Measurements from ENCODE around the gene FNDC3A.
"Not testable (repeated sequence)": the region's sequence is repeated elsewhere in the genome, so short reads cannot be mapped to it uniquely, and the experiment has no call there.

Gene FNDC3A

GRCh38 chr13:49070021-49070420 is 94.3 kb downstream of the FNDC3A start:
- not testable (repeated sequence) for H3K4me3 ChIP-seq (ENCODE audit: low read length in 2 of 2); H3K27me3 ChIP-seq (ENCODE audit: control insufficient read depth in 2 of 2, insufficient read depth in 2 of 2, low read length in 2 of 2); H3K9me3 ChIP-seq (ENCODE audit: control insufficient read depth in 2 of 2, low read length in 2 of 2); H3K36me3 ChIP-seq (ENCODE audit: control insufficient read depth in 2 of 2, insufficient read depth in 2 of 2, low read length in 2 of 2); H3K9ac ChIP-seq (ENCODE audit: low read depth in 1 of 2, low read length in 2 of 2); H3K4me1 ChIP-seq (ENCODE audit: control insufficient read depth in 2 of 2, insufficient read depth in 2 of 2, low read length in 2 of 2); H3K27ac ChIP-seq (ENCODE audit: low read depth in 2 of 2, low read length in 2 of 2)

- no peak overlapping the region for H3K9ac ChIP-seq (ENCODE audit: low read depth in 1 of 2, low read length in 2 of 2)
- no peaks in the 10 kb centered on the region for H3K4me1 ChIP-seq (ENCODE audit: control insufficient read depth in 2 of 2, insufficient read depth in 2 of 2, low read length in 2 of 2)
- H3K9me3 ChIP-seq (ENCODE audit: control insufficient read depth in 2 of 2, low read length in 2 of 2) = no peaks in the 10 kb centered on the region
- H3K4me3 ChIP-seq (ENCODE audit: low read length in 2 of 2) = no peak overlapping the region
- no peaks in the 10 kb centered on the region for H3K27me3 ChIP-seq (ENCODE audit: control insufficient read depth in 2 of 2, insufficient read depth in 2 of 2, low read length in 2 of 2)
- H3K27ac ChIP-seq (ENCODE audit: low read depth in 2 of 2, low read length in 2 of 2) = no peak overlapping the region
- peaks cover 2 to 4% of the 10 kb centered on the region in 2 donors for H3K36me3 ChIP-seq (ENCODE audit: control insufficient read depth in 2 of 2, insufficient read depth in 2 of 2, low read length in 2 of 2)
These were observed 95.7 kb downstream of the FNDC3A start for GRCh38 chr13:49071341-49071937.

- Histone ChIP-seq H3K4me1 (ENCODE audit: control insufficient read depth in 2 of 2, insufficient read depth in 2 of 2, low read length in 2 of 2) (no peaks in the 10 kb centered on the region), H3K27ac (ENCODE audit: low read depth in 2 of 2, low read length in 2 of 2) (no peak overlapping the region), H3K9ac (ENCODE audit: low read depth in 1 of 2, low read length in 2 of 2) (no peak overlapping the region), H3K36me3 (ENCODE audit: control insufficient read depth in 2 of 2, insufficient read depth in 2 of 2, low read length in 2 of 2) (peaks cover 0 to 2% of the 10 kb centered on the region in 2 donors), H3K27me3 (ENCODE audit: control insufficient read depth in 2 of 2, insufficient read depth in 2 of 2, low read length in 2 of 2) (no peaks in the 10 kb centered on the region), H3K4me3 (ENCODE audit: low read length in 2 of 2) (no peak overlapping the region), H3K9me3 (ENCODE audit: control insufficient read depth in 2 of 2, low read length in 2 of 2) (no peaks in the 10 kb centered on the region)
These were observed 107.2 kb downstream of the FNDC3A start for GRCh38 chr13:49082653-49083536.

GRCh38 chr13:49084961-49085360 is 109.2 kb downstream of the FNDC3A start:
- H3K36me3 ChIP-seq (ENCODE audit: control insufficient read depth in 2 of 2, insufficient read depth in 2 of 2, low read length in 2 of 2) = peaks cover 0 to 2% of the 10 kb centered on the region in 2 donors
- no peak overlapping the region for H3K4me3 ChIP-seq (ENCODE audit: low read length in 2 of 2)
- H3K27ac ChIP-seq (ENCODE audit: low read depth in 2 of 2, low read length in 2 of 2) = no peak overlapping the region
- no peaks in the 10 kb centered on the region for H3K9me3 ChIP-seq (ENCODE audit: control insufficient read depth in 2 of 2, low read length in 2 of 2)
- H3K4me1 ChIP-seq (ENCODE audit: control insufficient read depth in 2 of 2, insufficient read depth in 2 of 2, low read length in 2 of 2) = no peaks in the 10 kb centered on the region
- H3K27me3 ChIP-seq (ENCODE audit: control insufficient read depth in 2 of 2, insufficient read depth in 2 of 2, low read length in 2 of 2) = no peaks in the 10 kb centered on the region
- H3K9ac ChIP-seq (ENCODE audit: low read depth in 1 of 2, low read length in 2 of 2) = no peak overlapping the region

GRCh38 chr13:49086722-49087121 is 111.0 kb downstream of the FNDC3A start:
- no peaks in the 10 kb centered on the region for H3K9me3 ChIP-seq (ENCODE audit: control insufficient read depth in 2 of 2, low read length in 2 of 2)
- H3K36me3 ChIP-seq (ENCODE audit: control insufficient read depth in 2 of 2, insufficient read depth in 2 of 2, low read length in 2 of 2) = peaks cover 0 to 2% of the 10 kb centered on the region in 2 donors
- no peak overlapping the region for H3K9ac ChIP-seq (ENCODE audit: low read depth in 1 of 2, low read length in 2 of 2)
- H3K27ac ChIP-seq (ENCODE audit: low read depth in 2 of 2, low read length in 2 of 2) = no peak overlapping the region
- H3K27me3 ChIP-seq (ENCODE audit: control insufficient read depth in 2 of 2, insufficient read depth in 2 of 2, low read length in 2 of 2) = no peaks in the 10 kb centered on the region
- H3K4me3 ChIP-seq (ENCODE audit: low read length in 2 of 2) = no peak overlapping the region
- no peaks in the 10 kb centered on the region for H3K4me1 ChIP-seq (ENCODE audit: control insufficient read depth in 2 of 2, insufficient read depth in 2 of 2, low read length in 2 of 2)

- H3K4me3 ChIP-seq (ENCODE audit: low read length in 2 of 2) = no peak overlapping the region
- no peaks in the 10 kb centered on the region for H3K9me3 ChIP-seq (ENCODE audit: control insufficient read depth in 2 of 2, low read length in 2 of 2)
- no peaks in the 10 kb centered on the region for H3K27me3 ChIP-seq (ENCODE audit: control insufficient read depth in 2 of 2, insufficient read depth in 2 of 2, low read length in 2 of 2)
- no peaks in the 10 kb centered on the region for H3K36me3 ChIP-seq (ENCODE audit: control insufficient read depth in 2 of 2, insufficient read depth in 2 of 2, low read length in 2 of 2)
- H3K9ac ChIP-seq (ENCODE audit: low read depth in 1 of 2, low read length in 2 of 2) = no peak overlapping the region
- H3K27ac ChIP-seq (ENCODE audit: low read depth in 2 of 2, low read length in 2 of 2) = no peak overlapping the region
- no peaks in the 10 kb centered on the region for H3K4me1 ChIP-seq (ENCODE audit: control insufficient read depth in 2 of 2, insufficient read depth in 2 of 2, low read length in 2 of 2)
These were observed 117.7 kb downstream of the FNDC3A start for GRCh38 chr13:49093376-49093775.

GRCh38 chr13:49097374-49097773 is 121.7 kb downstream of the FNDC3A start:
- Histone ChIP-seq H3K36me3 (ENCODE audit: control insufficient read depth in 2 of 2, insufficient read depth in 2 of 2, low read length in 2 of 2) (no peaks in the 10 kb centered on the region), H3K4me3 (ENCODE audit: low read length in 2 of 2) (no peak overlapping the region), H3K4me1 (ENCODE audit: control insufficient read depth in 2 of 2, insufficient read depth in 2 of 2, low read length in 2 of 2) (no peaks in the 10 kb centered on the region), H3K9me3 (ENCODE audit: control insufficient read depth in 2 of 2, low read length in 2 of 2) (no peaks in the 10 kb centered on the region), H3K27me3 (ENCODE audit: control insufficient read depth in 2 of 2, insufficient read depth in 2 of 2, low read length in 2 of 2) (no peaks in the 10 kb centered on the region), H3K9ac (ENCODE audit: low read depth in 1 of 2, low read length in 2 of 2) (no peak overlapping the region), H3K27ac (ENCODE audit: low read depth in 2 of 2, low read length in 2 of 2) (no peak overlapping the region)

GRCh38 chr13:49098198-49098597 is 122.5 kb downstream of the FNDC3A start:
- no peaks in the 10 kb centered on the region for H3K36me3 ChIP-seq (ENCODE audit: control insufficient read depth in 2 of 2, insufficient read depth in 2 of 2, low read length in 2 of 2)
- no peaks in the 10 kb centered on the region for H3K9me3 ChIP-seq (ENCODE audit: control insufficient read depth in 2 of 2, low read length in 2 of 2)
- no peaks in the 10 kb centered on the region for H3K27me3 ChIP-seq (ENCODE audit: control insufficient read depth in 2 of 2, insufficient read depth in 2 of 2, low read length in 2 of 2)
- no peaks in the 10 kb centered on the region for H3K4me1 ChIP-seq (ENCODE audit: control insufficient read depth in 2 of 2, insufficient read depth in 2 of 2, low read length in 2 of 2)
- H3K27ac ChIP-seq (ENCODE audit: low read depth in 2 of 2, low read length in 2 of 2) = no peak overlapping the region
- no peak overlapping the region for H3K4me3 ChIP-seq (ENCODE audit: low read length in 2 of 2)
- H3K9ac ChIP-seq (ENCODE audit: low read depth in 1 of 2, low read length in 2 of 2) = no peak overlapping the region

- no peak overlapping the region for H3K9ac ChIP-seq (ENCODE audit: low read depth in 1 of 2, low read length in 2 of 2)
- no peaks in the 10 kb centered on the region for H3K4me1 ChIP-seq (ENCODE audit: control insufficient read depth in 2 of 2, insufficient read depth in 2 of 2, low read length in 2 of 2)
- no peak overlapping the region for H3K4me3 ChIP-seq (ENCODE audit: low read length in 2 of 2)
- H3K36me3 ChIP-seq (ENCODE audit: control insufficient read depth in 2 of 2, insufficient read depth in 2 of 2, low read length in 2 of 2) = no peaks in the 10 kb centered on the region
- H3K27ac ChIP-seq (ENCODE audit: low read depth in 2 of 2, low read length in 2 of 2) = no peak overlapping the region
- H3K9me3 ChIP-seq (ENCODE audit: control insufficient read depth in 2 of 2, low read length in 2 of 2) = no peaks in the 10 kb centered on the region
- H3K27me3 ChIP-seq (ENCODE audit: control insufficient read depth in 2 of 2, insufficient read depth in 2 of 2, low read length in 2 of 2) = no peaks in the 10 kb centered on the region
These were observed 123.2 kb downstream of the FNDC3A start for GRCh38 chr13:49098771-49099512.

GRCh38 chr13:49099513-49099877 is 123.8 kb downstream of the FNDC3A start:
- Histone ChIP-seq H3K4me3 (ENCODE audit: low read length in 2 of 2) (no peak overlapping the region), H3K9me3 (ENCODE audit: control insufficient read depth in 2 of 2, low read length in 2 of 2) (no peaks in the 10 kb centered on the region), H3K9ac (ENCODE audit: low read depth in 1 of 2, low read length in 2 of 2) (no peak overlapping the region), H3K4me1 (ENCODE audit: control insufficient read depth in 2 of 2, insufficient read depth in 2 of 2, low read length in 2 of 2) (no peaks in the 10 kb centered on the region), H3K27ac (ENCODE audit: low read depth in 2 of 2, low read length in 2 of 2) (no peak overlapping the region), H3K36me3 (ENCODE audit: control insufficient read depth in 2 of 2, insufficient read depth in 2 of 2, low read length in 2 of 2) (no peaks in the 10 kb centered on the region), H3K27me3 (ENCODE audit: control insufficient read depth in 2 of 2, insufficient read depth in 2 of 2, low read length in 2 of 2) (no peaks in the 10 kb centered on the region)

Data from mucosa of rectum (tissue), 2 donors.